Measurements from ENCODE around the gene ZNF554. TPM values are rescaled to one million over a fixed set of nuclear protein-coding genes. Genes with fewer than 3 reads are reported as not detected.
"Not testable (repeated sequence)": the region's sequence is repeated elsewhere in the genome, so short reads cannot be mapped to it uniquely, and the experiment has no call there.

The ZNF554 gene
- total RNA-seq, 4 donors from 2014 or later: 2.1 to 15.8 (median 5.0) TPM

- intact Hi-C loops (cut with DNase I; ENCODE audit: low total_unique reads): no loop called here
- Histone ChIP-seq H3K36me3 (no peaks in the 10 kb centered on the region), H3K27me3 (no peaks in the 10 kb centered on the region), H3K4me1 (no peaks in the 10 kb centered on the region), H3K9me3 (no peaks in the 10 kb centered on the region), H3K27ac (no peak within 1 kb of the TSS), H3K4me3 (peak within 1 kb of the TSS in 1 of 2 donors; percentile 40)
- TF ChIP-seq CTCF (IDR thresholded peaks at IDR 0.05) (no peak), POLR2A (IDR thresholded peaks at IDR 0.05) (no peak)
- peak in 1 of 2 donors; percentile 32 for DNase-seq
Measured at GRCh38 chr19:2867025-2867991, 47.6 kb downstream of the ZNF554 start, which contains the start of gene ZNF556. Gene ZNF556, plus strand, starts transcription at chr19:2867335. Its CDS starts 87 bp downstream, at chr19:2867422.

- Histone ChIP-seq H3K27me3 (no peaks in the 10 kb centered on the region), H3K9me3 (no peaks in the 10 kb centered on the region), H3K4me1 (no peaks in the 10 kb centered on the region), H3K36me3 (no peaks in the 10 kb centered on the region), H3K27ac (no peak overlapping the region), H3K4me3 (no peak overlapping the region)
- DNase-seq: no peak
- intact Hi-C loops (cut with DNase I; ENCODE audit: low total_unique reads): no loop called here
- TF ChIP-seq POLR2A (IDR thresholded peaks at IDR 0.05) (no peak), CTCF (IDR thresholded peaks at IDR 0.05) (no peak)
Measured at GRCh38 chr19:2869618-2870017, 50.0 kb downstream of the ZNF554 start.

GRCh38 chr19:2872175-2872574 lies 52.5 kb downstream of the ZNF554 start:
- intact Hi-C loops (cut with DNase I; ENCODE audit: low total_unique reads); H3K9me3 ChIP-seq; H3K4me3 ChIP-seq; H3K36me3 ChIP-seq; H3K27ac ChIP-seq; DNase-seq; H3K27me3 ChIP-seq; H3K4me1 ChIP-seq: not testable (repeated sequence)
- TF ChIP-seq CTCF (IDR thresholded peaks at IDR 0.05): peak in 2 of 4 experiments; percentile 13 to 40

- no peak for DNase-seq
- no peaks in the 10 kb centered on the region for H3K4me1 ChIP-seq
- no peak overlapping the region for H3K27ac ChIP-seq
- peaks cover 0 to 15% of the 10 kb centered on the region in 2 donors for H3K9me3 ChIP-seq
- no peaks in the 10 kb centered on the region for H3K36me3 ChIP-seq
- intact Hi-C loops (cut with DNase I; ENCODE audit: low total_unique reads): no loop called here
- TF ChIP-seq CTCF (IDR thresholded peaks at IDR 0.05) (no peak), POLR2A (IDR thresholded peaks at IDR 0.05) (no peak)
- H3K4me3 ChIP-seq: no peak overlapping the region
- no peaks in the 10 kb centered on the region for H3K27me3 ChIP-seq
Measured at GRCh38 chr19:2877398-2878331, 58.0 kb downstream of the ZNF554 start.
